GM21786 (cell line): ENCODE results near the gene GTSE1.

ENCODE experiments used
- ATAC-seq: cut with Tn5 transposase; IDR thresholded peaks from one replicate; pipeline ENCODE4 v1.9.1; 2021; ENCODE audit not compliant: unreplicated experiment

The GTSE1 gene

DNA sequence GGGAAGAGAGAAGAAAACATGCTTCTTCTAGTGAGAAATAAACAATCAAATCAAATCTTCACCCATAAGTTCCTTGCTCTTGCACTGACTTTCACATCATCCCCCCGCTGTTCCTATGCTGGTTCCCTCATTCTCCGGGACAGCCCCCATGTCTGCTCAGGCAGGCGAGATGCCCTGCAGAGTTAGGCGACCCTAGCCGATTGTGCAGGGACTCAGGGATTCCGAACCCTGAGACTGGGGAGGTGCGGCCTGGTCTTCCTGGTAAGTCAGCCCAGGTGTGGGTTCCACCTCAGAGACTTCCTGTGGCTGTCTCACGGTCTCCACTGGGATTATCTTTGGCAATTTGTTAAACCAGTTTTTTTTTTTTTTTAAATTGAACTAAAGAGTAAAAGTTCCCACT lies 22.3 kb upstream of the GTSE1 start:
- ATAC-seq, result no peak

- ATAC-seq, result no peak
Observed at GRCh38 chr22:46275455-46276122, 21.1 kb upstream of the GTSE1 start.

GRCh38 chr22:46276563-46276962 lies 20.1 kb upstream of the GTSE1 start:
- ATAC-seq, result no peak

DNA sequence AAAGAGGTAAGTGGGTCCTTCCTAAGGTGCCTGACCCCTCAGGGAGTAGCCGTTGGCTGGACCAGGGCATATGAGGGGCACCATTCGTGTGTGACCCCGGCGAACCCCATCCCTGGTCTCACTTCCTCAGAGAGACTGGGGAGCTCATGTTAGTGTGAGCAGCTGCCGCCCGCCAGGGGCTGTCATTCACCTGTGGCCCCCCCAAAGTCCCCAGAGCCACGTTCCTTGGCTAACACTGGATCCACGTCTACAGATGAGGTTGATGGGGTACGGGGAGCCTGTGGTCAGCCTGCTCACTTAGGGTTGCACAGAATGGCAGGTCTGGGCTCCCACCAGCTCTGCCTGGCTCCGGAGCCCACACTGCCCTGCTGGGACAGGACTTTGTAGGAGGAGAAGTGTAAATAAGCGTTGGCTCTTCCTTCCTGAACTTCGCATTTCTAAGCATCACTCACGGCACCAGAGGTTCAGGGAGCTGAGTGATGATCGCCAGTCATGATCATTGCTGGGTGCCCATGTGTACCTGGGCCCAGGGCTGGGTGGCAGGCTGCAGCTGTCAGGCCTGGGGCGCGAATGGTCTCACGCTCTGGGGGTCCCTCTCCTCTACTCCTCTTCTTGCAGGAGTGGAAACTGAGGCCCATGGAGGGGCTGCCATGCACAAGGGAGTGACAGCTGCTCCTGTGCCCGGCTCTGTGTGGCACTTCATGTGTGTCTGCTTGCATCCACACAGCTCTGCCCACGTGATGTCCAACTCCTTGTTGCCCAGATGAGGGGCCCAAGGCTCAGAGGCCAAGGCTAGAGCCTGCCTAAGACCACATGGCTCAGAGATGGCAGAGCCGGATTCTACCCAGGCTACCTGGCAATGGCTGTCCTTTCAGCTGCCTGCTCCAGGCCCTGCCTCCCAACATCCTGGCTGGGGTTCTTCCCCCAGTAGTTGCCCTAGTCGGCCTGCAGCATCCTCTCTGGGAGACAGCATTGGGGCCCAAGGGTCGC lies 17.7 kb upstream of the GTSE1 start:
- ATAC-seq, result no peak

- no peak for ATAC-seq
Observed at GRCh38 chr22:46280063-46280817, 16.4 kb upstream of the GTSE1 start.

DNA sequence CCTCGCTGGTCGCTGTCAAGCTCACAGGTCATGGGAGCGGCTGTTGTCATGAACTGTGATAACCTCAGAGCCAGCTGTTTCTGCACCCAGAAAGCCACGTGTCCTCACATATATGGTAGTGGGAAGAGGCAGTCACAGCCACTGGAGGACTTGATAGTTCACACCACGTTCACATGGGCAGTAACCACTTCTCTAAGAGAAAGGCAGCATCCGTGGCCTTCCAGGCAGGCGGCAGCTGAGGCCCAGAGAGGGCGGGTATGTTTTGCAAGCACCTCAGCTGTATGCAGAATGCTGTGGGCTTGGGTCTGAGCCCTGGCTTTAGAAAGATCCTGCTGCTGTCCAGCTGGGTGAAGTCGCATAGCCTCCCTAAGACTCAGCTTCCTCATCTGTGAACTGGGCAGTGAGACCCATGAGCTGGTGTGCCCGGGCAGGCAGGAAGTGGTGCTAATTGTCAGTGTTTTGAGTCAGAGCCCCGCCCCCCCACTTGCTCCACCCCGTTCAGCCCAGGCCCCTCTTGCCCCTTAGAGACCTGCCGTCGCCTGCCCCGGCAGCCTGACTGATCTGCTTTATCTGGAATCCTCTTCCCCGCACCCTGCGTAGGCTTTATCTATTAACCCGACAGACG lies 15.6 kb upstream of the GTSE1 start:
- ATAC-seq, result no peak

DNA sequence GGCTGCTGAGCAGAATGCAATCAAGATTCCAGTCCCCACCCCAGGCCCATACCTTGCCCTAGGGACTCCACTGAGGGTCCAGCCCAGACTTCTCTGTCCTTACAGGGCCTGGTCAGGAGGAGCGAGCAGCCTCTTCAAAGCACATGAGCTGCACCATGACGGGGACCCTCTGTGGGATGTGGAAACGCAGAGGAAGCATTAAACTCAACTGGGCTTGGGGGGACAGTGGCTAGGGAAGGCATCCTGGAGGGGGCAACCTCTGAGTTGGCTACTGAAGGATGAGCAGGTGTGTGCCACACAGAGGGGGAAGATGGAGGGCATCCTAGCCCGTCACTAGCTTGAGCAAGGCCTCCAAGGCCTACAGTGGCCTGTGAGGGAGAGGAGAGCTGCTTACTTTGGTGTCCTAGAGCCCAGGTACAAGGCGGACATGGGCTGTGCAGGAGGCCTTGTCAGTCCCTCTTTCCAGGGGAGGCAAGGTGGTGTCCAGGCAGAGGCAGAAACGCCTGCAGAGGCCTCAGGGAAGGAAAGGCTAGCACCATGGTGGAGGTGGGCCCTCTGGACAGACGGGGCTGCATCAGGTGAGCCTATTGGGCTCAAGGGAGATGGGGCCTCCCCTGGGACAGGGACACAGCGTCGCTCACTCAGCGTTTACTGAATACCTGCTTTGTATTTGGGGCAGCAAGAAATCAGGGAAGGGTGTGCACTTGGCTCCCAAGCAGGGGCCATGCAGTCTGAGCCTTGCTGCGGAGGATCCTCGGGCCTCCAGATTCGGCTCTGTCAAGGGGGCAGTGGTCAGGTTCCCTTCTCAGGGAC lies 14.6 kb upstream of the GTSE1 start:
- no peak for ATAC-seq

DNA sequence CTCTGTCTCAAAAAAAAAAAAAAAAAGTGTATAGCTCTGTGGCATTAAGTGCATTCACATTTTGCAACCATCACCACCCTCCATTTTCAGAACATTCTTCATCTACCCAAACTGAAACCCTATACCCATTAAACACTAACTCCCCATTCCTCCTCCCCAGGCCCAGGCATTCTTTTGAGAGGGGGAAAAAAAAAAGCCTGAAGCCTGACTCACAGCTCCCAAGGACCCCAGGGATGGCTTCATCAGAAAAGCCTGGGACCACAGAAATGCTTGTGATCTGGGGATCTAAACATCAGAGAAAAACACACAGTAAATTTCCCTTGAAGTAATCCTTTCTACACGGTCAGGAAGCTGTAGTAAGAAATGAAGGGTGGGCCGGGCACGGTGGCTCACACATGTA lies 10.7 kb upstream of the GTSE1 start:
- no peak for ATAC-seq

GRCh38 chr22:46286941-46287872 lies 9.5 kb upstream of the GTSE1 start:
- ATAC-seq, result no peak

DNA sequence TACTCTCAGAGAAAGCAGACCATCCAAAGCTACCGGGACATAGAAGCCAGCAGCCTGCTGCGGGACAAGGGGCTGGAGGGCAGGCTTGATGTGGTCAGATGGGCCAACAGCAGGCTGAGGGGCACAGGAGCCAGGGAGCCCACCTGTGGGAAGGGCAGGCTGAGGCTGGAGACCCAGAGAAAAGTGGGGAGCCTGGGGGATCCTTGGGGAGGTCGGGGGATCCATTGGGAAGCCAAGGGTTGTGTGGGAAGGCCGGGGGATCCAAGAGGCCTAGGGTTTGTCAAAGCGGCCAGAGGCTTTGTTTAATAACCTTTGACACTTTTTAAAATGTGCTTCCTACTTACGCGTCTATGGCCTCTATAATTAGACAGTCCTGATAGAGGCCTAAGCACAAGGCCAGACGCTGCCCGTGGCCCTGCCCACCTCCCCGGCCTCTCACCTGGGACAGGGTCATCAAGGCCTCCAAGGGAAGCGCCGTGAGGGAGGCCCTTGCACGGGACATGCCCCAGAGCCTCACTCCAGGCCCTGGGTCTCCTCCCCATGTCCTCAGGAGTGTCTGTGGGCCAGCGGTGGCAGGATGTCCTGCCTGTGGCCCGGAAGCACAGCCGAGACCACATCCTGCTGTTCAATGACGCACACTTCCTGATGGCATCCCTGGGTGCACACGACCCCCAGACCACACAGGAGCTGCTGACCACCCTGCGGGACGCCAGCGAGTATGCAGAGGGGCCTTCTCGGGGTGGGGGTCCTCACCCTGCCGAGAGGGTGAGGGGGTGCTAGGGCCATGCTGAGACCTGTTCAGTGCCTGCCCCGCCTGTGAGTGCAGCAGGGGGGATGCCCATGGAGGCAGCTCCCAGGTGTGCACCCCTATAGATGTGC lies 8.6 kb upstream of the GTSE1 start:
- peak; percentile 78 for ATAC-seq

- no peak for ATAC-seq
Observed at GRCh38 chr22:46288846-46289243, 7.8 kb upstream of the GTSE1 start.

DNA sequence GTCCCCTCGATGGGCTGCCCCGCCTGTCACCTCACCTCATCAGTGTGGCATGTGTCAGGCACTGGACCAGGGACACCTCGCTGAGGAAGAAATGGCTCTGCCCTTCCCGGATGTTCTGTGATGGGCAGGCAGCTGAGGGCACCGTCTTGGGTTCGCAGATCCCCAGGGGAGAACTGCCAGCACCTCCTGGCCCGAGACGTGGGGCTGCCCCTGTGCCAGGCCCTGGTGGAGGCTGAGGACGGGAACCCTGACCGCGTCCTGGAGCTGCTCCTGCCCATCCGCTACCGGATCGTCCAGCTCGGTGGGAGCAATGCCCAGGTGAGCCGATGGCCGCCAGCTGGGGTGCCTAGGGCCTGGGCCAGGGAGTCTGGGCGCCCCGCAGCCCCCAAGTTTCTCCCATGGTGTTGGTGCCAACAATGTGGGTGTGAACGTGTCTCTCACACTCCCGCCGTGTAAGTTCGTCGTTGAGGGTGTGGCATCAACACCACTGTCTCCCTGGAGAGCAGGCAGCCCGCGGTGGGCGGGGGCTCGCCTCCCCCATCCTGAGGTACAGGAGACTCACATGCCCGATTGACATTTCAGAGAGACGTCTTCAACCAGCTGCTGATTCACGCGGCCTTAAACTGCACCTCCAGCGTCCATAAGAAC lies 7.3 kb upstream of the GTSE1 start:
- ATAC-seq, result no peak

- ATAC-seq, result no peak
Observed at GRCh38 chr22:46290121-46290842, 6.4 kb upstream of the GTSE1 start.

GRCh38 chr22:46290843-46291785 lies 5.6 kb upstream of the GTSE1 start:
- ATAC-seq, result no peak

DNA sequence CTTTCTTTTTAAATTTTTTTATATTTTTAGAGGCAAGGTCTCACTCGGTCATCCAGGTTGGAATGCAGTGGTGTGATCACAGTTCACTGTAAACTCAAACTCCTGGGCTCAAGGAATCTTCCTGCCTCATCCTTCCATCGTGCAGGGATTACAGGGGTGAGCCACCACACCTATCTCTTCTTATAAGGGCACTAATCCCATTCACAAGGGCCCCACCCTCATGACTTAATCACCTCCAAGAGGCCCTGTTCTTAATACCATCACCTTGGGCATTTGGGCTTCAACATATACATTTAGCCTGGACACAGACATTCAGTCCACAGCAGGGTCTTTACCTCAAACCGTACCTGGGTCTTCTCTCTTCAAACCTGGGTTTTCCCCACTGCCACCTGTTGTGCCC lies 4.5 kb upstream of the GTSE1 start:
- ATAC-seq, result no peak

DNA sequence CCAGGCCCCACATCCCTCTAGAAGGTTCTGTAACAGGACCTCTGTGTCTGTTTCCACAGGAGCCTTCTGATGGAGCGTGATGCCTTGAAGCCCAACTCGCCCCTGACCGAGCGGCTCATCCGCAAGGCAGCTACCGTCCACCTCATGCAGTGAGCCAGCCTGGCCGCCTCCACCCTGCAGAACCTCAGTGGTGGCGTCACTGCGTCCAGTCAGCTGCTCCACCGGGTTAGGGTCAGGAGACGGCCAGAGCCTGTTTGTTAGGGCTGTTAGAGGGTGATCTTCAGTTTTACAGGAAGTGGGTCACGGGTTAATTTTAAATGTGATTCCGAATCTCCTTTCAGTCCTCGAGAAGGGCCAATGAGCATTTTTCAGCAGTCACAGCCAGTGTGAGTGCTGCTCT lies 3.9 kb upstream of the GTSE1 start:
- no peak for ATAC-seq
